ENCODE measurements around the gene NXF1. TPM values are rescaled to one million over a fixed set of nuclear protein-coding genes. Genes with fewer than 3 reads are reported as not detected.

Gene NXF1
- total and polyA plus RNA-seq, 2 of the 13 experiments (the other 11 are each of a cell fraction or from before 2014, with no cell fraction given), result 30.4 to 30.9 TPM

- TF ChIP-seq SOX13 (IDR thresholded peaks at IDR 0.05) (peak; percentile 15; the same call in 1 of the 2 replicates), SOX13 (CRISPR knock-in tag; conservative IDR thresholded peaks at IDR 0.05 in 1 of 2, IDR thresholded peaks at IDR 0.05 in 1 of 2) (0 out of 4 replicates have a peak, but pooled peaks of 1 of the 2 experiments have one; percentile 59), SETDB1 (CRISPR knock-in tag; IDR thresholded peaks at IDR 0.05; ENCODE audit: borderline replicate concordance) (no peak), AHR (CRISPR knock-in tag; IDR thresholded peaks at IDR 0.05) (no peak), ZNF850 (CRISPR knock-in tag; conservative IDR thresholded peaks at IDR 0.05) (no peak), THAP8 (CRISPR knock-in tag; IDR thresholded peaks at IDR 0.05; ENCODE audit: borderline replicate concordance) (0 out of 2 replicates have a peak, but pooled peaks have one; percentile 29), TOE1 (CRISPR knock-in tag; IDR thresholded peaks at IDR 0.05) (no peak), MNT (IDR thresholded peaks at IDR 0.05) (no peak), NFRKB (IDR thresholded peaks at IDR 0.05) (no peak), NAIF1 (CRISPR knock-in tag; IDR thresholded peaks at IDR 0.05; ENCODE audit: borderline replicate concordance) (no peak), HNRNPH1 (optimal IDR thresholded peaks at IDR 0.05; ENCODE audit: low read depth, low read length) (no peak), ZNF839 (CRISPR knock-in tag; IDR thresholded peaks at IDR 0.05; ENCODE audit: borderline replicate concordance) (no peak), ZNF234 (CRISPR knock-in tag; conservative IDR thresholded peaks at IDR 0.05) (no peak), ZEB1 (IDR thresholded peaks at IDR 0.05; ENCODE audit: insufficient replicate concordance, low read depth) (peak; percentile 39), ERF (CRISPR knock-in tag; IDR thresholded peaks at IDR 0.05) (no peak), IRF2 (CRISPR knock-in tag; IDR thresholded peaks at IDR 0.05) (no peak), ZNF382 (CRISPR knock-in tag; IDR thresholded peaks at IDR 0.05; ENCODE audit: borderline replicate concordance) (no peak), YEATS4 (CRISPR knock-in tag; IDR thresholded peaks at IDR 0.05; ENCODE audit: borderline replicate concordance) (no peak), ZNF124 (CRISPR knock-in tag; IDR thresholded peaks at IDR 0.05) (no peak), JARID2 (CRISPR knock-in tag; IDR thresholded peaks at IDR 0.05; ENCODE audit: insufficient replicate concordance) (no peak), ZNF746 (CRISPR knock-in tag; IDR thresholded peaks at IDR 0.05) (no peak), POGZ (CRISPR knock-in tag; IDR thresholded peaks at IDR 0.05) (no peak), POLR2AphosphoS2 (IDR thresholded peaks at IDR 0.05; ENCODE audit: low read depth, low read length) (peak; percentile 15; the same call in 1 of the 2 replicates), ZNF7 (CRISPR knock-in tag; IDR thresholded peaks at IDR 0.05) (no peak), REXO4 (CRISPR knock-in tag; IDR thresholded peaks at IDR 0.05; ENCODE audit: borderline replicate concordance) (no peak), RXRA (CRISPR knock-in tag; IDR thresholded peaks at IDR 0.05) (peak; percentile 17; the same call in 1 of the 2 replicates), ZNF263 (CRISPR knock-in tag; IDR thresholded peaks at IDR 0.05) (no peak; the same call in 1 of the 2 replicates), ZNF781 (CRISPR knock-in tag; IDR thresholded peaks at IDR 0.05; ENCODE audit: borderline replicate concordance, not compliant biosample characterization) (peak; percentile 78), PAF1 (CRISPR knock-in tag; IDR thresholded peaks at IDR 0.05) (peak; percentile 80; the same call in 1 of the 2 replicates), HDAC2 (CRISPR knock-in tag; IDR thresholded peaks at IDR 0.05) (no peak), RBFOX2 (IDR thresholded peaks at IDR 0.05; ENCODE audit: low read depth, low read length) (peak; percentile 56)
Measured at GRCh38 chr11:62850911-62851806, 45.9 kb upstream of the NXF1 start (continued).
